Smooth muscle cell (in vitro differentiated cells): Measurements from ENCODE around the gene BLOC1S3. TPM values are rescaled to one million over a fixed set of nuclear protein-coding genes. Genes with fewer than 3 reads are reported as not detected.

Experiments
- DNase-seq: peaks from one replicate; lab custom pipeline; 2025; ENCODE audit not compliant: unreplicated experiment; lab: John Stamatoyannopoulos, UW
- H2AFZ ChIP-seq: fragments of 200-600 bp; sonication (generic); 2 replicates; pipeline ENCODE4 v1.6.0; 2016; ENCODE audit warnings: antibody characterized with exemption, low read depth, mild to moderate bottlenecking
- H3F3A ChIP-seq: fragments of 200-600 bp; sonication (generic); 2 replicates; pipeline ENCODE4 v1.6.0; 2017; ENCODE audit warnings: antibody characterized with exemption, low read depth
- H3K27ac ChIP-seq: fragments of 200-600 bp; sonication (generic); 2 replicates; pipeline ENCODE4 v1.5.1; 2016; ENCODE audit warnings: low read depth, mild to moderate bottlenecking
- H3K27me3 ChIP-seq: fragments of 200-600 bp; sonication (generic); 2 replicates; pipeline ENCODE4 v1.6.1; 2016; ENCODE audit warnings: low read depth, mild to moderate bottlenecking
- H3K36me3 ChIP-seq: fragments of 200-600 bp; sonication (generic); 2 replicates; pipeline ENCODE4 v1.5.1; 2016; ENCODE audit warnings: low read depth
- H3K4me1 ChIP-seq: fragments of 200-600 bp; sonication (generic); 2 replicates; pipeline ENCODE4 v1.5.1; 2016; ENCODE audit warnings: low read depth
- H3K4me2 ChIP-seq: fragments of 200-600 bp; sonication (generic); 2 replicates; pipeline ENCODE4 v1.6.0; 2016; ENCODE audit warnings: mild to moderate bottlenecking
- H3K4me3 ChIP-seq: fragments of 200-600 bp; sonication (generic); 2 replicates; pipeline ENCODE4 v1.5.1; 2016; ENCODE audit warnings: mild to moderate bottlenecking
- H3K79me2 ChIP-seq: fragments of 200-600 bp; sonication (generic); 2 replicates; pipeline ENCODE4 v1.6.0; 2016; ENCODE audit warnings: low read depth, mild to moderate bottlenecking
- H3K9ac ChIP-seq: fragments of 200-600 bp; sonication (generic); 2 replicates; pipeline ENCODE4 v1.6.0; 2016; ENCODE audit warnings: low read depth
- H3K9me3 ChIP-seq: fragments of 200-600 bp; sonication (generic); replicated peaks from 2 replicates; pipeline ENCODE4 v1.5.1; 2016; ENCODE audit warnings: low read depth
- H4K20me1 ChIP-seq: fragments of 200-600 bp; sonication (generic); 2 replicates; pipeline ENCODE4 v1.6.0; 2016; ENCODE audit warnings: low read depth
- CTCF ChIP-seq: fragments of 200-600 bp; sonication (generic); IDR thresholded peaks from 2 replicates; pipeline ENCODE4 v1.5.1; 2017; ENCODE audit warnings: borderline replicate concordance, mild to moderate bottlenecking, antibody characterized with exemption; ENCODE audit not compliant: insufficient read depth, poor library complexity, severe bottlenecking
- WGBS: methylation state at CpG from one replicate; pipeline ENCODE4 v1.1.7; 2016; ENCODE audit warnings: low lambda C conversion rate; 5-methylcytosine and 5-hydroxymethylcytosine counted together
- polyA plus RNA-seq: library from polyadenylated mRNA; unstranded; fragments of >200 nt; fragmentation: Nextera tagmentation; extraction: Ambion mirVana; gene quantifications from 2 replicates; pipeline ENCODE4 v1.2.1, GENCODE V29; 2016
- total RNA-seq: library from RNA; depleted of rRNA; stranded (reverse); fragments of >200 nt; gene quantifications from 2 replicates; pipeline ENCODE4 v1.2.3, GENCODE V29; 2014

Gene BLOC1S3
- total and polyA plus RNA-seq, 2 experiments from 2014 or later: 3.5 to 7.7 TPM

GRCh38 chr19:45139286-45140143 lies 39.1 kb upstream of the BLOC1S3 start:
- WGBS: 98% methylated on average over 24 of the region's 24 CpGs

GRCh38 chr19:45140144-45140503 lies 38.5 kb upstream of the BLOC1S3 start:
- Histone ChIP-seq H3K36me3 (no peaks in the 10 kb centered on the region), H3F3A (no peaks in the 10 kb centered on the region), H3K9me3 (no peaks in the 10 kb centered on the region), H3K4me1 (no peaks in the 10 kb centered on the region), H3K79me2 (peaks cover 8% of the 10 kb centered on the region), H3K4me2 (no peak overlapping the region), H3K27ac (no peak overlapping the region), H3K9ac (no peak overlapping the region), H3K4me3 (no peak overlapping the region), H2AFZ (no peak overlapping the region), H4K20me1 (peaks cover 55% of the 10 kb centered on the region), H3K27me3 (no peaks in the 10 kb centered on the region)
- DNase-seq: no peak
- no peak for TF ChIP-seq CTCF
- 96% methylated on average over 8 of the region's 8 CpGs for WGBS

More at GRCh38 chr19:45139286-45140143, 39.1 kb upstream of the BLOC1S3 start:
- Histone ChIP-seq H2AFZ (no peak overlapping the region), H3K27me3 (no peaks in the 10 kb centered on the region), H3K4me1 (no peaks in the 10 kb centered on the region), H3K4me3 (no peak overlapping the region), H3K79me2 (peaks cover 9% of the 10 kb centered on the region), H3K9me3 (no peaks in the 10 kb centered on the region), H3K27ac (no peak overlapping the region), H3K9ac (no peak overlapping the region), H3K4me2 (no peak overlapping the region), H4K20me1 (peaks cover 60% of the 10 kb centered on the region), H3F3A (no peaks in the 10 kb centered on the region), H3K36me3 (no peaks in the 10 kb centered on the region)
- no peak for TF ChIP-seq CTCF
- DNase-seq: no peak

GRCh38 chr19:45140533-45140932 lies 38.1 kb upstream of the BLOC1S3 start:
- no peak for TF ChIP-seq CTCF
- no peaks in the 10 kb centered on the region for H3K27me3 ChIP-seq
- no peak for DNase-seq
- H3K4me1 ChIP-seq: no peaks in the 10 kb centered on the region
- H2AFZ ChIP-seq: no peak overlapping the region
- H3K9ac ChIP-seq: no peak overlapping the region
- H3K27ac ChIP-seq: no peak overlapping the region
- H3K4me3 ChIP-seq: no peak overlapping the region
- H3F3A ChIP-seq: no peaks in the 10 kb centered on the region
- H3K4me2 ChIP-seq: no peak overlapping the region
- H3K9me3 ChIP-seq: no peaks in the 10 kb centered on the region
- WGBS: 99% methylated on average over 10 of the region's 11 CpGs
- peaks cover 52% of the 10 kb centered on the region for H4K20me1 ChIP-seq
- H3K36me3 ChIP-seq: no peaks in the 10 kb centered on the region
- H3K79me2 ChIP-seq: peaks cover 8% of the 10 kb centered on the region
